GM18507 (cell line): ENCODE data around the gene FREM2.

ENCODE experiments used
- DNase-seq: peaks from one replicate; pipeline ENCODE4 v3.0.0; 2011; ENCODE audit warnings: low read depth; ENCODE audit not compliant: insufficient read length; ENCODE audit errors: extremely low spot score
- FAIRE-seq: peaks from 2 replicates; lab custom pipeline; 2011; peaks lifted over from hg19 to GRCh38; lab: Jason Lieb, UNC

Gene FREM2

GRCh38 chr13:38685974-38686576 lies 802 bp upstream of the FREM2 start:
- DNase-seq (no peak), FAIRE-seq (no peak)

- no peak for FAIRE-seq
- DNase-seq = no peak
Measured at GRCh38 chr13:38687246-38688229, 661 bp downstream of the FREM2 start.

GRCh38 chr13:38688674-38689073 lies 1.8 kb downstream of the FREM2 start:
- DNase-seq = no peak
- FAIRE-seq = no peak

GRCh38 chr13:38690231-38690630 lies 3.4 kb downstream of the FREM2 start:
- no peak for DNase-seq
- no peak for FAIRE-seq

- no peak for DNase-seq
- FAIRE-seq = no peak
Measured at GRCh38 chr13:38693168-38693567, 6.3 kb downstream of the FREM2 start.

- DNase-seq = no peak
- no peak for FAIRE-seq
Measured at GRCh38 chr13:38693641-38694040, 6.8 kb downstream of the FREM2 start.

- FAIRE-seq = no peak
Measured at GRCh38 chr13:38697197-38697596, 10.3 kb downstream of the FREM2 start.

GRCh38 chr13:38697628-38698333 lies 10.9 kb downstream of the FREM2 start:
- FAIRE-seq (no peak), DNase-seq (no peak)

More at GRCh38 chr13:38697197-38697596, 10.3 kb downstream of the FREM2 start:
- DNase-seq = no peak

- DNase-seq = no peak
- FAIRE-seq = no peak
Measured at GRCh38 chr13:38700051-38700450, 13.2 kb downstream of the FREM2 start.

GRCh38 chr13:38702669-38703068 lies 15.8 kb downstream of the FREM2 start:
- no peak for FAIRE-seq
- no peak for DNase-seq

- DNase-seq (no peak), FAIRE-seq (no peak)
Measured at GRCh38 chr13:38703255-38703654, 16.4 kb downstream of the FREM2 start.

GRCh38 chr13:38705365-38705764 lies 18.5 kb downstream of the FREM2 start:
- DNase-seq (no peak), FAIRE-seq (no peak)

GRCh38 chr13:38707460-38707859 lies 20.6 kb downstream of the FREM2 start:
- DNase-seq = no peak
- FAIRE-seq = no peak

- DNase-seq = no peak
- no peak for FAIRE-seq
Measured at GRCh38 chr13:38713046-38713445, 26.2 kb downstream of the FREM2 start.

- DNase-seq (no peak), FAIRE-seq (no peak)
Measured at GRCh38 chr13:38718374-38718773, 31.5 kb downstream of the FREM2 start.

- DNase-seq (no peak), FAIRE-seq (no peak)
Measured at GRCh38 chr13:38730332-38730731, 43.5 kb downstream of the FREM2 start.

- DNase-seq (no peak), FAIRE-seq (no peak)
Measured at GRCh38 chr13:38733146-38733545, 46.3 kb downstream of the FREM2 start.

- DNase-seq (no peak), FAIRE-seq (no peak)
Measured at GRCh38 chr13:38735665-38736440, 49.0 kb downstream of the FREM2 start.

- FAIRE-seq (no peak), DNase-seq (no peak)
Measured at GRCh38 chr13:38743466-38743865, 56.6 kb downstream of the FREM2 start.

GRCh38 chr13:38752686-38753085 lies 65.8 kb downstream of the FREM2 start:
- FAIRE-seq (no peak), DNase-seq (no peak)
